Adipose tissue (tissue), 3 donors: ENCODE measurements around the gene WNK2. TPM values are rescaled to one million over a fixed set of nuclear protein-coding genes. Genes with fewer than 3 reads are reported as not detected.

Source experiments
- H3K27ac ChIP-seq: one replicate; pipeline ENCODE4 v1.5.1; 2013; ENCODE audit warnings: low read depth, low read length
- WGBS, 3 donors: extraction: QIAGEN DNeasy Blood & Tissue Kit; methylation state at CpG; one replicate each; pipeline ENCODE4 v1.1.7; 2013; 5-methylcytosine and 5-hydroxymethylcytosine counted together
- polyA plus RNA-seq, 3 donors: library from polyadenylated mRNA; stranded (reverse); fragments of 200-250 nt; gene quantifications; one replicate each; pipeline ENCODE4 v1.2.3, GENCODE V29; 2013
- donor health status: healthy with polysubstance abuse.
- donor health status: Bipolar disorder and iron deficiency.
- donor health status: healthy.

Gene WNK2
- polyA plus RNA-seq, 3 donors = 1.3 to 22.2 (median 1.3) TPM

DNA sequence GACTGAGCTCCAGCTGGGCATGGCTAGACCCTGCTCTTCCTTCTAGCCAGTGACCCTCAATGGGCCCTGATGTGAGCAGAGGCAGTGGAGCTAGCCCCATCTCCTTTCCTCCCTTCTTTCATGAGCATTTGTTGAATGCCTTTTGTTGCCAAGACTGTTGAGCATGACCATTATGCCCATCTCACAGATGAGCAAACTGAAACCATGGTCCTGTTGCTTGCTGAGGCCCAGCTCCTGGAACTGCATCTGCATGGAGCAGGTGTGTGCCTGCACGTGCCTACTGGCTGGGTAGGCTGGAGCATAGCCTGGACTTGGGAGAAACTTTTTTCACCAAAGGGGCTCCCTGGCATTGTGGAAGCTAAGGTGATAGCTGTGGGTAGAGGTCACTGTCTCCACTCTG, 3.0 kb upstream of the WNK2 start:
- H3K27ac ChIP-seq = no peak overlapping the region
- 76 to 90% (median 80%) methylated on average over 1 of the region's 1 CpG for WGBS, 3 donors

DNA sequence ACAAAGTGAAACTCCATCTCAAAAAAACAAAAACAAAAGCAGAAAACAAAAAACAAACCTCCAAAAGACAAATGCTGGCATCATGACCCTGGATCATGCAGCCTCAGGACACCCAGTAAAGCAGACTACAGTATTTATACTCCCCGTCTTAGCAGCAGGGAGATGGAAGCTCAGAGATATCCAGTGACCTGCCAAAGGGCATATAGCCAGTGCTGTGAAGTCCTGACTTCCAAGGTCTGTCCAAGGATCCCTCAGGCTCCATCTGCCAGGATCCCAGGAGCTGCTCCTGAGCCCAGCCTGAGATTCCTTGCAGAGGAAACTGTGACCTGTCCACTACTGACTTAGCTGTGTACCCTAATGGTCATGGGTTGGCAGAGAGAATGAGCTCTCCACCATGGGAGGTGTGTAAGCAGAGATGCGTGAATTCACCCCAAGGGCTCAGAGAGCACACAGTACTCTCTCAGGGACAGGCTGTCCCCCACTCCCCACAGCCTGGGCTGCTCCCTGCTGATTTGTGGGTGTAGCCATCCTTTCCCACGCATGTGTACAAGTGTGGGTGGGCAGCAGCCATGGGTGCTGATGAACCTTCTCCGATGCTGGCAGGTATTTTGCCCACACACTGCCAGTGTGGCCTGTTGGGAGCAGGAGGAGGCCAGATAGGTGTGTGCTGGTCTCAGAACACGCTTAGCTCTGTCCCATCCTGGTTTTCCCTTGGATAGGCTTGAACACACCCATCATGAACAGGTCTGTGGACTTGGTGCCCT, 2.1 kb upstream of the WNK2 start:
- WGBS, 3 donors = 82 to 91% (median 86%) methylated on average over 5 of the region's 5 CpGs
- no peak overlapping the region for H3K27ac ChIP-seq

DNA sequence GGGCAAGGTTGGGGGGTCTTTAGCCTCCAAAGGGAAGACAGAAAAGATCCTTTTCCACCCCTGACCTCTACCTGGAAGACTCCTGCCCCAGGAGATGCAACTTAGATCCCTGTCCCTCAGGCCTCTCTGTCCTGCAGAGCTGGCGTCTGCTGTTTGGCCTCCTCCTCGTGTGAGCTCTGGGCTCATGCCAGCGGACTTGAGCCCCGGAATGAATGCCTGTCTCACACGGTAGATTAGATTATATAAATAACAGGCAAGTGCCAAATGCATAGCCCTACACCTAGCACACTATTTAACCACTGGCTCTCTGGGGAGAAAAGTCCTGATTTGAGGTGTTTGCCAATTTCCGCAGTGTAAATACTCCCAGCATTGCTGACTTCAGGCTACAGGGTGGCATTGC, 1.4 kb upstream of the WNK2 start:
- H3K27ac ChIP-seq = no peak overlapping the region
- 41 to 80% (median 71%) methylated on average over 6 of the region's 6 CpGs for WGBS, 3 donors

DNA sequence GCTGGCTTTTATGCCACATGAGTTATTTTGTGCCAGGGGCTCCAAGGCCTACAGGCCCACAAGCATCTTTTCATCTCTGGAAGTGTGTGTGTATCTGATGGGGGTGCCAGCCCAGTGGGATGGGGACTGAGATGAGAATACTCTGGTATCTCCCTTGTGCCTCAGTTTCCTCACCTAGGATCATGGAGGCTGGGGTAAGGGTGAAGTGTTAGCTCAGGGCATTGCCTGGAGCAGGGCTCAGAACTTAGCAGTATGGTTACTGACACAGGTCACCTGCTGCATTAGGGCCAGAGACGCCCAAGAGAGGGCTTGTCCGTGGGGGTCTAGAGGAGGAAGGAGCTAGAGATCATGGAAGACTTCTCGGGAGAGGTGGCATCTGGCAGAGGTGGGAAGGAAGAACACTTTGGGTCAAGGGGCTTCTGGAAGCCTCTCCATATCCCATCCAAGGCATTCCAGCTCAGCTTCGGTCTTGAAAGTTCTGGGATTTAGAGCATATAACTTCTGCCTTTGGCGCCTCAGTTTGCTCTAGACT, 742 bp upstream of the WNK2 start:
- no peak overlapping the region for H3K27ac ChIP-seq
- 86 to 87% (median 87%) methylated on average over 5 of the region's 5 CpGs for WGBS, 3 donors

DNA sequence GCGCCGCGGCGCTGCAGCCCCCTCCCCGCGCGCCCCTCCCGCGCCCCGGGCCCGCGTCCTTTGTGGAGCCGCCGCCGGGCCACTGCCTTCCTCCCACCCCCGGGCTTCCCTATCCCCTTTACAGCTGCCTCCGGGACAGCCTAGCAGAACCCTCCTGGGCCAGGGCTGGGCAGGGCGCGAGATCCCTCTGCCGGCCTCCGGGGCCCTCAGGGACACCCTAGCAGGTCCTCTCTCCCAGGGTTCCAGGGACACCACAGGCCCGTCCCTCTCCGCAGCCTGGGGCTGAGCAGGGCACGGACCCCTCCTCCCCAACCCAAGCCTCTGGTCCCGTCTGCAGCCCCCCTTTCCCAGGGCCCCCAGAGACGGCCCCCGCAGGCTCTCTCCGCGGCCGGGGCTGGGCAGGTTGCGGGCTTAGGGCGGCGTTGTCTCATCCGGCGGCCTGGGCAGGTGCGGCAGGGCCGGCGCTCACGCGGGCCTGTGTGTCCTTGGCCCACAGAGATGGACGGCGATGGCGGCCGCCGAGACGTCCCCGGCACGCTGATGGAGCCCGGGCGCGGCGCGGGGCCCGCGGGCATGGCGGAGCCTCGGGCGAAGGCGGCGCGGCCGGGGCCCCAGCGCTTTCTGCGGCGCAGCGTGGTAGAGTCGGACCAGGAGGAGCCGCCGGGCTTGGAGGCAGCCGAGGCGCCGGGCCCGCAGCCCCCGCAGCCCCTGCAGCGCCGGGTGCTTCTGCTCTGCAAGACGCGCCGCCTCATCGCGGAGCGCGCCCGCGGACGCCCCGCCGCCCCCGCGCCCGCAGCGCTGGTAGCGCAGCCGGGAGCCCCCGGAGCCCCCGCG, 710 bp downstream of the WNK2 start:
- WGBS, 3 donors = 2 to 3% (median 3%) methylated on average over 72 to 97 of the region's 97 CpGs
- no peak overlapping the region for H3K27ac ChIP-seq

DNA sequence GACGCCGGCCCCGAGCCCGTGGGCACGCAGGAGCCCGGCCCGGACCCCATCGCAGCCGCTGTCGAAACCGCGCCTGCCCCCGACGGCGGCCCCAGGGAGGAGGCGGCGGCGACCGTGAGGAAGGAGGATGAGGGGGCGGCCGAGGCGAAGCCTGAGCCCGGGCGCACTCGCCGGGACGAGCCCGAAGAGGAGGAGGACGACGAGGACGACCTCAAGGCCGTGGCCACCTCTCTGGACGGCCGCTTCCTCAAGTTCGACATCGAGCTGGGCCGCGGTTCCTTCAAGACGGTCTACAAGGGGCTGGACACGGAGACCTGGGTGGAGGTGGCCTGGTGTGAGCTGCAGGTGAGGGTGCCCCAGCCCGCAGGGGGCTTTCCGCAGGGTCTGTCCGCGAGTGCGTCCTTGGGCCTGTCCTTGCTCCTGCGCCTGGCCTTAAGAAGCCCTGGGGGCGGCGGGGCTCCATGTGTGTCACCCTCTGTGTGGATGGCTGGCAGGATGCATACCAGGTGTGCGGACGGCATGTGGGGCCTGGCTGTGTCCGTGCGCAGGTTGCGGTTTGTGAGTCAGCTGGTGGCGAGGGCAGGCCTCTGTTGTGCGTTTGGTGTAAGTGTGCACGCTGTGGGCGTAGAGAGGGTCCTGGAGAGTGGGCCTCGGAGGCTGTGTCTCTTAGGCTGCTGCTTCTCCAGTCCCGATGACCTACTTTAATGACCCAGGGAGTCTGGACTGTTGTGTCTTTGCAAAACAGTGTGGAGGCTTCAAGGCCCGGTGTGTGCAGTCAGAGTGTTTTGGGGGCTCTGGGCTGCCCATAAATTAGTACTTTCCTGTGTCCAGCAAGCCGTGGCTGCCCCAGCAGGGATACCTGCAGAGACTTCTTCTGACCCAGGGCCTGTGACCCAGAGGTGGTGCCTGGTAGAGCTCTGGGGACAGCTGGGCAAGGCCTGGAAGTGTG, 1.6 kb downstream of the WNK2 start:
- no peak overlapping the region for H3K27ac ChIP-seq
- WGBS, 3 donors = 33 to 81% (median 68%) methylated on average over 38 to 61 of the region's 61 CpGs

DNA sequence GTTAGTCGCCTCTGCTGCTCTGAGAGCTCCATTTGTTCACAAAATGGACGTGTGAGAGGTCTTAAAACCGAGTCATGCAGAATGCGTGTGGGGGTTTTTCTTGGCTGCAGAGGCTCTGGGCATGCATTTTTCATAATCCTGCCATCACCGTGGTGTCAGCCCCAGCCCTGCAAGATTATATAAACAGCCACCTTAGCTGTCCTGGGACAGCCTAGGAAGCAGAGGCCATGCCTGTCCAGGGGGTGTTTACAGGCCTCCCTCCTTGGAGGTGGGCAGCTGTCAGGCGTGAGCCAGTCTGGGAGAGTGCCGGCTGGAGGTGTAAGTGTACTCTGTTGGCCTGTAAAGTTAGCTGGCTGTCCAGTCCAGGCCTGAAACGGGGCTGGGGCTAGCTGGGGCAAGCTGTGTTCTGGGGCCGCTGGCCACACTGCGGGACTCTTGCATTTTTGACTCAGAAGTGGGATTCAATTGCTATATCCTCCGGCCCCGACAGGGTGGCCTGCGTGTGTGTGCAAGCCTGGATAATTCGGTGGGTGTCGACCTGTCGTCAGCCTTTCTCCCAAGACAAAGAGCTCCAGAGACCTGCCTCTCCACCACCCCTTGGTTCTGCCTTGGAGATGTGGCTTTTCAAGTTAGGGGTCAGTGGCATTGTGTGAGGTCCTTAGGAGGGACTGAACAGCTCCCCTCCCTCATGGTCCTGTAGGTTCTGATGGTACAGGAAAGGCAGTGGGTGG, 2.4 kb downstream of the WNK2 start:
- WGBS, 3 donors = 39 to 83% (median 83%) methylated on average over 16 of the region's 16 CpGs

DNA sequence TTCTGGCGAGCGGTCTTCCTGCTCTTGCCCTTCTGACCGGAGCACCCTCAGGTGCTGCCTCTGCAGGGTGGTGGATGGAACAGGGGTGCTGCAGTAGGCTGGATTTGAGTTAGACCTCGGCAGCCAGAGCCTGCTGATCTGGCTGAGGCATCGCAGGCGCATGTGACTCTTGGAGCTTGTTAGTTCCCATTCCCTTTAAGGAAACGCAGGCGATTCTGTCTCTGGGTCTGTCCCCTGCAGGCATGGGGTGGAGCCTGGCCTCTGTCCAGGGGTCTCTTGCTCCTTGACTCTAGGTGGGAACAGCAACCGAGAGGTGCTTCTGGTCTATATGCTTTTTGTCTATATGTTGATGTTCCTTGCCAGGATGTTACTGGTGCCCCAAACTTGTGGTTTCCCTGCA, 3.1 kb downstream of the WNK2 start:
- H3K27ac ChIP-seq = no peak overlapping the region
- WGBS, 3 donors = 39 to 73% (median 63%) methylated on average over 9 of the region's 9 CpGs

More for the DNA sequence above, 2.4 kb downstream of the WNK2 start:
- H3K27ac ChIP-seq = no peak overlapping the region

DNA sequence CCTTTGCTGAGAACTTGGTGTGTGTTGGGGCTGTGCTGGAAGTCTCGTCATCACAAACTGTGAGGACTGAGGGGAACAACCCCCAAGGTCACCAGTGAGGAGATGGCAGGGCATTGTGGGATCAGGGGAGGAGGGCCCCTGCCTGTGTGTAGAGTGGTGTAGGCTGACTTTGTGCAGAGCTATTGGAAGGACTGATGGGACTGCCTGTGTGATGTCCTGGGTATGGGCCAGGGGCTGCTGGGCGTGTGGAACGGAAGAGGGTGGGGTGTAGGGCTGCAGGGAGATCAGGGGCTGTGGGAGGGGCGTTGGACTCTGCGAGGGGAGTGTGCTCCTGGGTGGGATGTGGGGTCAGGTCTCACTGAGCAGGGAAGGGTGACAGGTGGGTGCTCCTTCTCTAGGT, 3.6 kb downstream of the WNK2 start:
- 40 to 90% (median 86%) methylated on average over 5 of the region's 5 CpGs for WGBS, 3 donors
- H3K27ac ChIP-seq = no peak overlapping the region

DNA sequence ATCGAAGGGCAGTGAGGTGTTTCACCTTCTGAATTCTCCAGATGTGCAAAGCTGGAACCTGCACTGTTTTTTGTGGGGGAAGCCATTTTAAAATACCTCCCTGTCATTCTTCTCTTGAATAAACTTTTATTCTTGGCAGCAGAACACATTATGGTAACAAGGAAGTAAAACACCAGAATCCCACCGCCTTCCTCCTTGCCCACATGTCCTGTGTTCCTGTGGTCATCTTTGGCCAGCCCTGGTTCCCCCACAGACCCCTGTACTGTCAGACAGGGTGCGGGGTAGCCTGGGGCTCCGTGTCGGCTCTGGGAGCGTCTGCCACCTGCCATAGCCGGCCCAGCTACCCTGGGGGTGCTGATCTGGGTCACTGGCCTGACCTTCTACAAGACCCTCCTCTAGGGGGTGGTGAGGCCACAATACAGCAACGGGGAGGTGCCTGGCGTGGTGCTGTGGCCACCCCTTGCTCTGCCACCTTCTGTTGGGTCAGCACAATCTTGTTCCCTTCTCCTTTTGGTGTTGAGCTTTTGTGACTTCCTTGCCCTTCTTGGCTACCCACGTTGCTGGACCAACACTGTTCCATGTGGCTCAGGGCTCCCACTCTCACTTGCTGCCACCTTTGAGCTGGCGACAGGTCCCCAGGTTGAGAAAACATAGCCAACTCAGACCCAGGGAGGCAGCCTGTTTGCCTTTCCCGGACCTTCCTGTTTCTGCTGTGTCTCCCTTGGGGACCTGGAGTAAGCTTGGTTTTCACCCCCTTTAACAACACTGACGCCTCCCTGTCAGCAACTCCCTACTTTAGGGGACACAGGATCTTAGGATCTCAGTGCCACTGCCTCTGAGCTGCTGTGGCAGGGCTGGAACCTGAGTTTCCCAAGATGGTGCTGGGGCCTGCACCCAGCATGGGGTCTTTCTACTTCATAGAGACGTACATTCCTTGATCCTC, 4.8 kb downstream of the WNK2 start:
- H3K27ac ChIP-seq = no peak overlapping the region
- WGBS, 3 donors = 55 to 82% (median 78%) methylated on average over 14 of the region's 14 CpGs

DNA sequence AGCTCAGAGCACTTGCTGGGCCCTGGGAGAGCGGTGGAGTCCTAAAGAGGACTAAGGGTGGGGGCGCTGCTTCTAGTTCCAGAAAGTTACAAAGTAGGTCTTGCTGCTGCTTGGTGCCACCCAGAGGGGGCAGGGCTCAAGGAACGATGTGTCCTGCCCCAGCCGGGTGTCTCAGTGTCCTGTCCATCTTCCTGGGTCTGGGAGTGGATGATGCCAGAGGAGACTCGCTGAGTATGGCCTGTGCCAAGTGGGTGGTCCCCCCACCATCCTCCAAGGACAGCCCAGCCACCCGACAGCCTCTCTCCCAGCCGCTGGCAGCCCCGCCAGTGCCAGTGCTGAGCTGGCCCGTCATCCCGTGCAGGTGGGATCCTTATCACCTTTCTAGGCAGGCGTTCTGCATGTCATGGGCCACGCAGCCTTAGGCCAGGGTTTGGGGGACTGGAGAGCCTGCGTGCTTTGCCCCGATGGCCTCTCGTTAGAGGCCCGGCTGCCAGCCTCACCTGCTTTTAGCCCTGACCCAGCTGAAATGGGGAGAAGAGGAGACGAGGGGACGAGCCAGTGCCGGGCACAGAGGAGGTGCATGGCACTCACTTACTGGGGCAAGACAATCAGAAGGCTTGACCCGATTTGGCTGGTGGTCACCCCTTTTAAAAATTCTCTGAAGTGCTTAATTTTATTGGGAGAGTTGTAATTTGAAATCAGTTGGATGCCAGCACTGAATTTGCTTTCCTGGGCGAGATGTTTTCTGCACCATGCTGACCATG, 5.6 kb downstream of the WNK2 start:
- H3K27ac ChIP-seq = no peak overlapping the region
- 57 to 92% (median 90%) methylated on average over 21 of the region's 21 CpGs for WGBS, 3 donors

DNA sequence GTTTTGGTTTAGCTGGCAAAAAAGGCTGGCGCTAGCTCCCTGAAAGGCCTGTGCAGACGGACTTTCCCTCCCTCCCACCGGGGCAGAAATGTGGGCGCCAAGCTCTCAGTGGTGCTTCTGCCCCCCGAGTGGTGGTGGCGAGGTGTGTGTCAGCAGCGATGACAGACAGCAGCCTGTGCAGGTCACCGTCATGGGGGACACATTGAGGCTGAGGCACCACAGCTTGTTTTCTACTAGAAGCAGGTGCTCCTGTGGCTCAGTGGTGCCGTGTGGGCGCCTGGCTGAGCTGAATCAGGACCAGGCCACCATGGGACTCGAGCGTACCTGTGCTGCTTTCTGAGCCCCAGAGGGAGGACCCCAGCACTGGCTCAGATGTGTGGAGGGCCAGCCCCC, 6.2 kb downstream of the WNK2 start:
- no peak overlapping the region for H3K27ac ChIP-seq
- 75 to 79% (median 76%) methylated on average over 12 of the region's 12 CpGs for WGBS, 3 donors

DNA sequence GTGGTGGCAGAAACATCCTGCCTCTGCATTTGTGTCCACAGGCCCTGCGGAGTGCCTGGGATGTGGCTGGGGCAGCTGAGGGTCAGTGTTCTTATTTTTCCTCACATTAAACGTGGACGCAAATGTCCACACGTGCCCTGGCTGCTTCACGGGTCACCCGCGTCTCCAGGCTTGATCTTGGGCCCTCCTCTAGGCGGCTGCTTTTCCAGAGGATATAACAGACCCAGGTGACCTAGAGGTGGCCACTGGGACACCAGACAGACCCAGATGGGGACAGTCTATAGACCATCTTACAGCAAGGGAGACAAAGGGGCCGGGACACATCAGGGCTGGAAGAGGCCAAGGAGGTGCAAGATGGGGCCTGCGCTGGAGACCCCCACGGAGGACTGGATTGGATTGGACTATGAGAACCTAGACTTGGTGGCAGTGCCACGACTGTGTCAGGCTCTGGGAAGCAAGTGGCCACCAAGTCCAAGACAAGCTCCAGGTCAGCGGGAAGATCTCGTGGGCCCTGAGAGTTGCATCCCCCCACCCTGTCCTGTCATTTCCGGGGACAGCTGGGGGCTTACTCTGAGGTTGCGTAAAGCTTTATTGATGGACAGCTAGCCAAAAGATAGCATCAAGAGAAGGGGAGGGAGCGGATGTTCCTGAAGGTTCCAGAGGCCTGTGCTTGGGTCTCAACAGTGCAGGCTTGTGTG, 6.9 kb downstream of the WNK2 start:
- WGBS, 3 donors = 87 to 94% (median 88%) methylated on average over 17 of the region's 17 CpGs
- no peak overlapping the region for H3K27ac ChIP-seq

DNA sequence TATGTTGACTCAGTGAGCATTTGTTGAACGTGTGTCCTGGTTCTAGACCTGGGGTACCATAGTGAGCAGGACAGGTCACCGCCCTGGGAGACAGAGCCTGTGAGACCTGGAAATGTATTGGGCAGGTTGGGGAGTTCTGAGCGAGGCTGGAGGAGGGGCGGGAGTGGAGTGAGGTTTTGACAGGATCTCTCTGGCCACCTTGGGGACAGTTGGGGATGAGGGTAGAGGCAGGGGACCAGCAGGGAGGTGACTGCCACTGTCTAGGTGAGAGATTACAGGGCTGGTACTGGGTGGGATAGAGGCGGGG, 7.4 kb downstream of the WNK2 start:
- WGBS, 3 donors = 79 to 94% (median 91%) methylated on average over 5 of the region's 5 CpGs
- no peak overlapping the region for H3K27ac ChIP-seq

DNA sequence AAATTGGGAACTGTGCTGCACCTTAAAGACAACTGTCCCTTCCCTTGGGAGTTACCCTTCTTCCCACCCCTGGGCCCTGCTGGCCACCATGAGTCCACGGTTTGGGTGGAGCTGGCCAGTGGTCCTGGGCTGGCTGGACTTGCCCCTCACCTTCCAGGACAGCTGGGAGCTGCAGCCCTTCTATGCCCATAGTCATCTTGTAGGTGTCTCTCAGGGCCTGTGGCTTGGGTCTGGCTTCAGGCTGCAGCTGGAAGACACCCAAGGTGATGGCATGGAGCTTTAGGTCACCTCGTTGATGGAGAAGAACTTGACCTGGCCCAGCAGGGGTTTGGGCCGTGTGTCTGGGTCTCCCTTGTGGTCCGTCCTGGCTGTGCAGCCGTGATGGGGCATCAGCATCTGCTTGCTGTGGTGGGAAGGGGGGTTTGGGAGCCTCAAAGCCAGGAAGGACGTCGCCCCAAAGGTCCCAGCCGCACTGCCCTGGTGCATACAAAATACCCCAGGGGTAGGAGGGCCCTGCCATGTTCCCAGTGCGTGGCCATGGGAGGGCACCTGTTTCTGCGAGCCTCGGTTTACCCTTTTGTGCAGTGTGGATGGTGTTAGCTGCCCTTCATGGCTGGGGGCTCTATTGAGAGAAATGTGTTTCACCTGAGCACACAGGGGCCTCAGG, 8.9 kb downstream of the WNK2 start:
- WGBS, 3 donors = 46 to 89% (median 88%) methylated on average over 11 of the region's 11 CpGs
- H3K27ac ChIP-seq = no peak overlapping the region
